ENCODE data around the gene TLCD5.

DNA sequence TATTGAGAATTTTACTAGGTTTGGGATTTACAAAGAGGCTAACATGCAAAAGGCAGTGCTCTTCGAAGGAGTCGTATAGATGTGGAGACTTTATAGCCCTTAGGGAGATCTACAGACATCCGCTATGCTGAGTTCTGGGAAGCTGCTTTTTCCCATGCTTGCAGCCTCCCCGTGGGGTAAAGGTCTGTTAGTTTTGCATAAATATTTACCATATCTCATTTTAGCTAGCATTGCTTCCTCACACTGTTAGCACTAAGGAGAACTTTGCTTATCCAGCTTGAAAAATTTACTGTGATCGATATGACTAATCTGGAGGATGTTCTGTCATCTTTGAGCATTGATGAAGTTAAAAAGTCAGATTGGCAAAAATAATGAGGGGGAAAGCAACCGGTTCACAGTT lies 29.7 kb downstream of the TLCD5 start:
- TF ChIP-seq EP300 (IDR thresholded peaks at IDR 0.05) (no peak), POLR2A (IDR thresholded peaks at IDR 0.05) (no peak), POLR2AphosphoS5 (IDR thresholded peaks at IDR 0.05) (no peak)
- TF ChIP-seq, protein P1, sequence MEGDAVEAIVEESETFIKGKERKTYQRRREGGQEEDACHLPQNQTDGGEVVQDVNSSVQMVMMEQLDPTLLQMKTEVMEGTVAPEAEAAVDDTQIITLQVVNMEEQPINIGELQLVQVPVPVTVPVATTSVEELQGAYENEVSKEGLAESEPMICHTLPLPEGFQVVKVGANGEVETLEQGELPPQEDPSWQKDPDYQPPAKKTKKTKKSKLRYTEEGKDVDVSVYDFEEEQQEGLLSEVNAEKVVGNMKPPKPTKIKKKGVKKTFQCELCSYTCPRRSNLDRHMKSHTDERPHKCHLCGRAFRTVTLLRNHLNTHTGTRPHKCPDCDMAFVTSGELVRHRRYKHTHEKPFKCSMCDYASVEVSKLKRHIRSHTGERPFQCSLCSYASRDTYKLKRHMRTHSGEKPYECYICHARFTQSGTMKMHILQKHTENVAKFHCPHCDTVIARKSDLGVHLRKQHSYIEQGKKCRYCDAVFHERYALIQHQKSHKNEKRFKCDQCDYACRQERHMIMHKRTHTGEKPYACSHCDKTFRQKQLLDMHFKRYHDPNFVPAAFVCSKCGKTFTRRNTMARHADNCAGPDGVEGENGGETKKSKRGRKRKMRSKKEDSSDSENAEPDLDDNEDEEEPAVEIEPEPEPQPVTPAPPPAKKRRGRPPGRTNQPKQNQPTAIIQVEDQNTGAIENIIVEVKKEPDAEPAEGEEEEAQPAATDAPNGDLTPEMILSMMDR (IDR thresholded peaks at IDR 0.05): no peak

Measured in stomach (tissue), 4 donors.